ENCODE results near the gene TMEM270. TPM values are rescaled to one million over a fixed set of nuclear protein-coding genes. Genes with fewer than 3 reads are reported as not detected.

The TMEM270 gene
- total and polyA plus RNA-seq, 10 of the 15 experiments (the other 5 are each of a cell fraction or from before 2014, with no cell fraction given) = not detected

DNA sequence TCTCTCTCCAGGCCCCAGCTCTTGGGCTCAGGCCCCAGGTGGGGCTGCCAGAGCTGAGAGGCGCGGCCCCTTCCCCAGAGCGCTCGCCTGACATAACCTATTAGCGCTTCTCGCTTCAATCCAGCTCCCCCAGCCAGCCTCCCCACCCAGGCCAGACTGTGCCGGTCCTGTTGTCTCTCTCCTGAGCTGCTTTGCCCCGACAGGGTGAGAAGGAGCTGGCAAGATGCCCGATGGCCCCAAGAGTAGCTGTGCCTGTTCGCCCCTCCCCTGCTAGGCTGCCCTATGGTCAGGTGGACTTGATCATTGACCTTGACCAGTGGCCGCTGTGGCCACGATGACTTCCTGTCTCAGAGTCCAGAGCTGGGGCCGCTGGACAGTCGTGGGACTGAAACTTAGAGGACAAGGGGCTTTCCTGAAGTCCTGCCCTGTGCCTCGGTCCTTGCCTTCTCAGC, 9.1 kb downstream of the TMEM270 start:
- Histone ChIP-seq H3K27ac (ENCODE audit: control insufficient read depth, insufficient read depth) (no peak overlapping the region), H3K79me2 (ENCODE audit: control insufficient read depth, insufficient read depth, low read length) (no peaks in the 10 kb centered on the region), H3K9me3 (replicated peaks; ENCODE audit: control insufficient read depth, insufficient read depth, low read length) (no peaks in the 10 kb centered on the region), H2AFZ (ENCODE audit: control insufficient read depth, low read depth, low read length) (no peak overlapping the region), H3K9ac (ENCODE audit: control insufficient read depth, insufficient read depth, low read length) (no peak overlapping the region), H3K4me3 (no peak overlapping the region), H3K4me2 (ENCODE audit: control insufficient read depth, insufficient read depth) (no peak overlapping the region), H3K36me3 (ENCODE audit: control insufficient read depth in 2 of 2, insufficient read depth in 2 of 2, low read length in 1 of 2) (no peaks in the 10 kb centered on the region), H3K4me1 (ENCODE audit: control insufficient read depth, insufficient read depth, low read length) (no peaks in the 10 kb centered on the region), H4K20me1 (ENCODE audit: control insufficient read depth, insufficient read depth) (no peaks in the 10 kb centered on the region), H3K27me3 (replicated peaks in 1 of 2; ENCODE audit: control insufficient read depth in 2 of 2, insufficient read depth in 2 of 2, low read length in 1 of 2) (no peaks in the 10 kb centered on the region)
- SMC1A ChIA-PET (ENCODE audit: uncharacterized antibody, unreplicated experiment) = no interaction called here
- no TSS peak for BruUV-seq (replicated peaks)
- CTCF ChIA-PET = interaction anchor here (0.9 kb wide), 1 partner anchor 156 kb away, joined by 3 read pairs; no protein-coding TSS in a partner anchor
- RAD21 ChIA-PET (ENCODE audit: unreplicated experiment) = no interaction called here
- in situ Hi-C loops (cut with MboI) (no loop called here), intact Hi-C loops (cut with micrococcal nuclease; ENCODE audit: unreplicated experiment) (no loop called here)
- FAIRE-seq (no peak), ATAC-seq (peak; percentile 20), DNase-seq (ENCODE audit: low read depth, low spot score) (no peak)
- POLR2A ChIA-PET = no interaction called here
- WGBS (ENCODE audit: insufficient coverage, insufficient replicate concordance, low lambda C conversion rate, missing lambda C conversion rate) = 30% methylated on average over 15 of the region's 15 CpGs
- no peak for TF ChIP-seq HCFC1 (IDR thresholded peaks at IDR 0.05; ENCODE audit: low read length)
- no peak for TF ChIP-seq CHD1 (IDR thresholded peaks at IDR 0.05; ENCODE audit: low read depth, low read length)
- TF ChIP-seq STAT3 (IDR thresholded peaks at IDR 0.05; ENCODE audit: low read depth, low read length) = no peak
- TF ChIP-seq, protein P1, sequence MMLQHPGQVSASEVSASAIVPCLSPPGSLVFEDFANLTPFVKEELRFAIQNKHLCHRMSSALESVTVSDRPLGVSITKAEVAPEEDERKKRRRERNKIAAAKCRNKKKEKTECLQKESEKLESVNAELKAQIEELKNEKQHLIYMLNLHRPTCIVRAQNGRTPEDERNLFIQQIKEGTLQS (IDR thresholded peaks at IDR 0.05; ENCODE audit: borderline replicate concordance, extremely low read depth, low read depth, low read length) = no peak
- TF ChIP-seq CHD2 (IDR thresholded peaks at IDR 0.05; ENCODE audit: borderline replicate concordance, low read depth, low read length) = no peak
- no peak for TF ChIP-seq MEF2B (IDR thresholded peaks at IDR 0.05; ENCODE audit: partially characterized antibody, poor library complexity, severe bottlenecking)
- no peak for TF ChIP-seq PML (IDR thresholded peaks at IDR 0.05; ENCODE audit: low read length)
- TF ChIP-seq SIN3A (IDR thresholded peaks at IDR 0.05; ENCODE audit: low read depth, low read length) = no peak
- no peak for TF ChIP-seq RUNX3 (IDR thresholded peaks at IDR 0.05; ENCODE audit: low read length)
- no peak for TF ChIP-seq JUNB (IDR thresholded peaks at IDR 0.05)
